GM12878 (cell line): Measurements from ENCODE around the gene BRSK2. TPM values are rescaled to one million over a fixed set of nuclear protein-coding genes. Genes with fewer than 3 reads are reported as not detected.
"Not testable (repeated sequence)": the region's sequence is repeated elsewhere in the genome, so short reads cannot be mapped to it uniquely, and the experiment has no call there.

Source experiments
- ATAC-seq: fragments of 200-7000 bp; cut with Tn5 transposase; 3 replicates; pipeline ENCODE4 v1.9.1; 2020; ENCODE audit warnings: mild to moderate bottlenecking, moderate library complexity
- BruUV-seq: library from RNA; stranded (reverse); fragments of 400-500 nt; replicated peaks from 2 replicates; lab custom pipeline; 2021; lab: Mats Ljungman, UMichigan
- CTCF ChIA-PET: fragments of 300-600 bp; sonication (Branson Sonifier 250); formaldehyde crosslinking; extraction: SDS; loops from one replicate; lab custom pipeline; 2021; ENCODE audit warnings: inconsistent platforms; lab: Yijun Ruan, JAX
- POLR2A ChIA-PET: fragments of 350-600 bp; formaldehyde crosslinking; extraction: SDS; loops from one replicate; lab custom pipeline; 2021; ENCODE audit warnings: inconsistent platforms; lab: Charles Lee
- RAD21 ChIA-PET: fragments of 300-600 bp; sonication (Branson Sonifier 250); formaldehyde crosslinking; loops from one replicate; lab custom pipeline; 2023; ENCODE audit warnings: antibody characterized with exemption; ENCODE audit not compliant: unreplicated experiment; lab: Charles Lee
- SMC1A ChIA-PET: fragments of 300-600 bp; sonication (Branson Sonifier 250); formaldehyde crosslinking; loops from one replicate; lab custom pipeline; 2023; ENCODE audit not compliant: unreplicated experiment, uncharacterized antibody; lab: Charles Lee
- DNase-seq: peaks from one replicate; pipeline ENCODE4 v3.0.0-alpha.2; 2011; ENCODE audit warnings: low read depth, low spot score
- FAIRE-seq: peaks from 3 replicates; lab custom pipeline; 2011; peaks lifted over from hg19 to GRCh38; lab: Jason Lieb, UNC
- H2AFZ ChIP-seq: 2 replicates; pipeline ENCODE4 v1.6.0; 2011; ENCODE audit warnings: low read depth, low read length, control low read depth; ENCODE audit not compliant: control insufficient read depth
- H3K27ac ChIP-seq: 2 replicates; pipeline ENCODE4 v1.5.1; 2011; ENCODE audit warnings: control low read depth; ENCODE audit not compliant: control insufficient read depth, insufficient read depth
- H3K27me3 ChIP-seq, 2 experiments: replicated peaks in 1 of 2; 2 replicates each; pipeline versions ENCODE4 v1.6.0 to v1.6.1; 2011; ENCODE audit warnings: low read length in 1 of 2; ENCODE audit not compliant: control insufficient read depth in 2 of 2, insufficient read depth in 2 of 2
- H3K36me3 ChIP-seq, 2 experiments: 2 replicates each; pipeline ENCODE4 v1.5.1; 2011; ENCODE audit warnings: low read length in 1 of 2; ENCODE audit not compliant: control insufficient read depth in 2 of 2, insufficient read depth in 2 of 2
- H3K4me1 ChIP-seq: 2 replicates; pipeline ENCODE4 v1.6.1; 2011; ENCODE audit warnings: mild to moderate bottlenecking, low read length, moderate library complexity, mixed read lengths; ENCODE audit not compliant: control insufficient read depth, insufficient read depth
- H3K4me2 ChIP-seq: 2 replicates; pipeline ENCODE4 v1.6.0; 2011; ENCODE audit warnings: control low read depth; ENCODE audit not compliant: control insufficient read depth, insufficient read depth
- H3K4me3 ChIP-seq: fragments of 200-600 bp; sonication (generic); 2 replicates; pipeline ENCODE4 v1.5.1; 2016
- H3K79me2 ChIP-seq: 2 replicates; pipeline ENCODE4 v1.6.0; 2011; ENCODE audit warnings: low read length; ENCODE audit not compliant: control insufficient read depth, insufficient read depth
- H3K9ac ChIP-seq: 2 replicates; pipeline ENCODE4 v1.8.0; 2011; ENCODE audit warnings: low read length, control low read depth, mixed read lengths; ENCODE audit not compliant: control insufficient read depth, insufficient read depth
- H3K9me3 ChIP-seq: replicated peaks from 3 replicates; pipeline ENCODE4 v1.5.1; 2011; ENCODE audit warnings: mild to moderate bottlenecking, low read length; ENCODE audit not compliant: control insufficient read depth, insufficient read depth
- H4K20me1 ChIP-seq: 2 replicates; pipeline ENCODE4 v1.6.0; 2011; ENCODE audit not compliant: control insufficient read depth, insufficient read depth
- SUZ12 ChIP-seq: fragments of 200-600 bp; sonication (generic); IDR thresholded peaks from one replicate; pipeline ENCODE4 v1.6.1; 2018; ENCODE audit warnings: antibody characterized with exemption, mild to moderate bottlenecking; ENCODE audit not compliant: unreplicated experiment
- WRNIP1 ChIP-seq: IDR thresholded peaks from 2 replicates; pipeline ENCODE4 v1.6.1; 2011; ENCODE audit warnings: low read depth, low read length, improper control_type of control experiment, borderline replicate concordance
- WGBS: methylation state at CpG from one replicate; pipeline ENCODE4 v1.1.6; 2016; ENCODE audit warnings: low lambda C conversion rate; ENCODE audit not compliant: insufficient replicate concordance, insufficient coverage; ENCODE audit errors: missing lambda C conversion rate; 5-methylcytosine and 5-hydroxymethylcytosine counted together
- in situ Hi-C: fragments of 300-500 bp; cut with MboI; formaldehyde crosslinking; loops from 9 replicates; pipeline ENCODE4 v1.14.3; 2018; ENCODE audit warnings: mixed read lengths
- intact Hi-C: fragments of 100-400 bp; cut with micrococcal nuclease; formaldehyde crosslinking; loops from one replicate; pipeline ENCODE4 v1.14.2; 2022; ENCODE audit not compliant: unreplicated experiment
- polyA plus RNA-seq, 11 experiments: library from polyadenylated mRNA; depleted of rRNA in 4 of 11; unstranded in 6 of 11; stranded (reverse) in 5 of 11; fragments of >200 nt; fragmentation: Nextera tagmentation in 4 of 11; fragmentation: Illumina TruSeq in 1 of 11; extraction: Ambion mirVana in 4 of 11; extraction: Trizol in 1 of 11; gene quantifications; 1 replicate in 1 of 11; 2 replicates in 10 of 11; pipeline versions ENCODE4 v1.2.1 to v1.2.3, GENCODE V29; 2011 to 2016; ENCODE audit warnings: inconsistent platforms in 2 of 11, missing spikeins in 2 of 11, low read depth in 1 of 11
- total RNA-seq, 4 experiments: library from RNA; depleted of rRNA in 3 of 4; stranded (reverse); fragments of >200 nt in 3 of 4; fragmentation: Illumina TruSeq in 1 of 4; extraction: Trizol in 1 of 4; gene quantifications; 2 replicates each; pipeline versions ENCODE4 v1.2.1 to v1.2.3, GENCODE V29; 2013 to 2021
- TF ChIP-seq, protein P1 (sequence below): fragments of 450-650 bp; IDR thresholded peaks from 2 replicates; pipeline ENCODE4 v1.6.1; 2017; ENCODE audit warnings: mild to moderate bottlenecking, low read depth, inconsistent platforms; ENCODE audit not compliant: poor library complexity, severe bottlenecking

The BRSK2 gene
- total and polyA plus RNA-seq, 10 of the 15 experiments (the other 5 are each of a cell fraction or from before 2014, with no cell fraction given): 0.13 TPM; not detected in 9

GRCh38 chr11:1509626-1510255 lies 120.0 kb downstream of the BRSK2 start:
- H3K4me2 ChIP-seq: no peak overlapping the region
- SMC1A ChIA-PET: no interaction called here
- no peaks in the 10 kb centered on the region; the same call in 1 of the 2 replicates for H3K79me2 ChIP-seq
- no peaks in the 10 kb centered on the region for H3K36me3 ChIP-seq
- H3K9me3 ChIP-seq: no peaks in the 10 kb centered on the region
- ATAC-seq: no peak
- POLR2A ChIA-PET: no interaction called here
- H3K4me1 ChIP-seq: no peaks in the 10 kb centered on the region
- no peak overlapping the region for H3K9ac ChIP-seq
- FAIRE-seq: no peak
- intact Hi-C loops: no loop called here
- CTCF ChIA-PET: no interaction called here
- no TSS peak for BruUV-seq
- no peak overlapping the region for H2AFZ ChIP-seq
- DNase-seq: no peak
- H3K27ac ChIP-seq: no peak overlapping the region
- no peak overlapping the region for H3K4me3 ChIP-seq
- H3K27me3 ChIP-seq: no peaks in the 10 kb centered on the region
- 82% methylated on average over 13 of the region's 20 CpGs for WGBS
- in situ Hi-C loops: no loop called here
- 0 out of 2 replicates have a peak, but pooled peaks cover 3% of the 10 kb centered on the region for H4K20me1 ChIP-seq
- RAD21 ChIA-PET: no interaction called here
- TF ChIP-seq WRNIP1 (no peak), SUZ12 (no peak)
- TF ChIP-seq, protein P1, sequence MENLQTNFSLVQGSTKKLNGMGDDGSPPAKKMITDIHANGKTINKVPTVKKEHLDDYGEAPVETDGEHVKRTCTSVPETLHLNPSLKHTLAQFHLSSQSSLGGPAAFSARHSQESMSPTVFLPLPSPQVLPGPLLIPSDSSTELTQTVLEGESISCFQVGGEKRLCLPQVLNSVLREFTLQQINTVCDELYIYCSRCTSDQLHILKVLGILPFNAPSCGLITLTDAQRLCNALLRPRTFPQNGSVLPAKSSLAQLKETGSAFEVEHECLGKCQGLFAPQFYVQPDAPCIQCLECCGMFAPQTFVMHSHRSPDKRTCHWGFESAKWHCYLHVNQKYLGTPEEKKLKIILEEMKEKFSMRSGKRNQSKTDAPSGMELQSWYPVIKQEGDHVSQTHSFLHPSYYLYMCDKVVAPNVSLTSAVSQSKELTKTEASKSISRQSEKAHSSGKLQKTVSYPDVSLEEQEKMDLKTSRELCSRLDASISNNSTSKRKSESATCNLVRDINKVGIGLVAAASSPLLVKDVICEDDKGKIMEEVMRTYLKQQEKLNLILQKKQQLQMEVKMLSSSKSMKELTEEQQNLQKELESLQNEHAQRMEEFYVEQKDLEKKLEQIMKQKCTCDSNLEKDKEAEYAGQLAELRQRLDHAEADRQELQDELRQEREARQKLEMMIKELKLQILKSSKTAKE: no peak

DNA sequence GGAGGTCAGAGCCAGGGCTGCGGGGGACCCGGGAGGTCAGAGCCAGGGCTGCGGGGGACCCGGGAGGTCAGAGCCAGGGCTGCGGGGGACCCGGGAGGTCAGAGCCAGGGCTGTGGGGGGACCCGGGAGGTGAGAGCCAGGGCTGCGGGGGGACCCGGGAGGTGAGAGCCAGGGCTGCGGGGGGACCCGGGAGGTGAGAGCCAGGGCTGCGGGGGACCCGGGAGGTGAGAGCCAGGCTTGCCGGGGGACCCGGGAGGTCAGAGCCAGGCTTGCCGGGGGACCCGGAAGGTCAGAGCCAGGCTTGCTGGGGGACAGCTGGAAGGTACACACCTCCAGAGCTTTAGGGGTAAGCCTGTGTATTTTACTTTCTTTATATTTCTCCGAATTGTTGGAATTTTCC lies 120.6 kb downstream of the BRSK2 start:
- H4K20me1 ChIP-seq, DNase-seq, H3K79me2 ChIP-seq, H3K4me3 ChIP-seq, SMC1A ChIA-PET, H3K4me2 ChIP-seq, H3K9ac ChIP-seq, H3K4me1 ChIP-seq, H3K27ac ChIP-seq, ATAC-seq, POLR2A ChIA-PET, BruUV-seq, H2AFZ ChIP-seq, in situ Hi-C loops, intact Hi-C loops, CTCF ChIA-PET, RAD21 ChIA-PET, FAIRE-seq, H3K36me3 ChIP-seq, H3K9me3 ChIP-seq, H3K27me3 ChIP-seq: not testable (repeated sequence)
- WGBS: 86% methylated on average over 14 of the region's 18 CpGs
